ENCODE data around the gene ULK2. TPM values are rescaled to one million over a fixed set of nuclear protein-coding genes. Genes with fewer than 3 reads are reported as not detected.

The ULK2 gene
- total and polyA plus RNA-seq, 2 of the 13 experiments (the other 11 are each of a cell fraction or from before 2014, with no cell fraction given), result 0.01 TPM; not detected in 1

DNA sequence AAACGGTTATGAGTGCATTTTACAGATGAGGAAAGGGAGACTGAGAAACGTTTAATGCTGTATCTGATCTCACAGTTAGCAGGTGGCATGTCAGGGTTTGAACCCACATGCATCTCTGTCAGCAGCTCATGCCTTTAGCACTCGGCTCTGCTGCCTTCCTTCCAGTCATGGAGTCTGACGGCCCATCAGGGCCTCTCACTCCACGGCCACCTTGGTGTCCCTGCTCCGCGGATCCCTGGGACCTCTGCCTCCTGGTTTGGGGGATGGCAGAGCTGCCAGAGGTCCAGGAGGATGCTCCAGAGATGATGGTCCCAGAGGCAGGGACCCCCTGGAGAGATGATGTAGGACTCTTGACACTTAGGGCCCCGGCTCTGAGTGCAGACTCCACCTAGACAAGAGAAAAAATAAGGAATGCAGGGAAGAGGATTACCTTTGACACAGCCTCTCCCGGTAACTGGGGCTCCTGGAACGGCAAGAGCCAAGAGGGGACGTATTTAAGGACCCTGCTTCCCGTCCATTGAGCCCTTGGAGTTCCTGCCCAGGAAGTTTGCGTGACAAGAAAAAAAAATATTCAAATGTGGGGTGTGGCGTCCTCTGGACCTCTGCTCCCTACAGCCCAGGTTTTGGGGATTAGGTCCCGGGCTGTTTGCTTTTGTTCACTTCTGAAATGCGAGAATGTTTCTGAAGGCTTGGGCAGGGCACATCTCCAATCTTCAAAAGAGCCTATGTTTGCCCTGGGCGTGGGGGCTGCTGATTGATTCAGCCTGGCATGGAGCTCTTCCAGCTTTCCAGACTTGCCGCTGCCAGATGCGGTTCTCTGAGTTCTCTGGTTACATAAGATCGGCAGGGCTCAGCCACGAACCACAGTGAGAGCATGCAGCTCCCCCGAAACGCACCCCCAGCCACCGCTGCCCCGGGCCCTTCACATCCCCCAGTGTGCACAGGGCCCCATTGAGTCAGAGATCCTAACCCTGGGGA is 119.6 kb downstream of the ULK2 start, which contains the start of gene ALDH3A1 (continued):
- TF ChIP-seq RFX3 (CRISPR knock-in tag; IDR thresholded peaks at IDR 0.05) (no peak), SOX6 (IDR thresholded peaks at IDR 0.05) (no peak), SOX6 (CRISPR knock-in tag; IDR thresholded peaks at IDR 0.05) (peak; percentile 47; the same call in 1 of the 2 replicates), KLF11 (CRISPR knock-in tag; IDR thresholded peaks at IDR 0.05) (no peak), KLF12 (CRISPR knock-in tag; IDR thresholded peaks at IDR 0.05; ENCODE audit: borderline replicate concordance) (no peak), PITX1 (CRISPR knock-in tag; IDR thresholded peaks at IDR 0.05) (peak; percentile 72; the same call in 1 of the 2 replicates), CEBPG (CRISPR knock-in tag; IDR thresholded peaks at IDR 0.05) (peak; percentile 7; the same call in 1 of the 2 replicates), SP140L (CRISPR knock-in tag; IDR thresholded peaks at IDR 0.05; ENCODE audit: borderline replicate concordance) (no peak), SIX4 (CRISPR knock-in tag; IDR thresholded peaks at IDR 0.05) (peak; percentile 68), SIX1 (CRISPR knock-in tag; IDR thresholded peaks at IDR 0.05; ENCODE audit: borderline replicate concordance) (peak; percentile 83; the same call in 1 of the 2 replicates), GFI1 (CRISPR knock-in tag; IDR thresholded peaks at IDR 0.05; ENCODE audit: borderline replicate concordance) (0 out of 2 replicates have a peak, but pooled peaks have one; percentile 29), TBX2 (CRISPR knock-in tag; IDR thresholded peaks at IDR 0.05; ENCODE audit: borderline replicate concordance) (peak; percentile 63; the same call in 1 of the 2 replicates), FOXJ3 (CRISPR knock-in tag; IDR thresholded peaks at IDR 0.05; ENCODE audit: borderline replicate concordance) (0 out of 2 replicates have a peak, but pooled peaks have one; percentile 28), HNRNPL (IDR thresholded peaks at IDR 0.05; ENCODE audit: low read depth, low read length) (peak; percentile 90), ZNF772 (CRISPR knock-in tag; IDR thresholded peaks at IDR 0.05) (no peak), EP300 (IDR thresholded peaks at IDR 0.05; ENCODE audit: low read depth in 2 of 2, low read length in 2 of 2) (peak in 1 of 2 experiments; percentile 78; a peak in 1 of 4 replicates), EP300 (CRISPR knock-in tag; IDR thresholded peaks at IDR 0.05; ENCODE audit: borderline replicate concordance) (peak; percentile 10; the same call in 1 of the 2 replicates), ZMYM2 (CRISPR knock-in tag; IDR thresholded peaks at IDR 0.05) (no peak), ZNF468 (CRISPR knock-in tag; IDR thresholded peaks at IDR 0.05) (no peak), CBX5 (CRISPR knock-in tag; IDR thresholded peaks at IDR 0.05; ENCODE audit: borderline replicate concordance) (no peak), RORA (CRISPR knock-in tag; IDR thresholded peaks at IDR 0.05) (no peak), CREM (IDR thresholded peaks at IDR 0.05) (peak; percentile 59; the same call in 1 of the 2 replicates), CREM (CRISPR knock-in tag; IDR thresholded peaks at IDR 0.05) (no peak), KLF16 (CRISPR knock-in tag; IDR thresholded peaks at IDR 0.05) (0 out of 4 replicates have a peak, but pooled peaks of 1 of the 2 experiments have one; percentile 32), YEATS4 (CRISPR knock-in tag; IDR thresholded peaks at IDR 0.05; ENCODE audit: borderline replicate concordance) (0 out of 2 replicates have a peak, but pooled peaks have one; percentile 41), RCOR2 (CRISPR knock-in tag; IDR thresholded peaks at IDR 0.05) (0 out of 2 replicates have a peak, but pooled peaks have one; percentile 30)
- TF ChIP-seq, protein P1, sequence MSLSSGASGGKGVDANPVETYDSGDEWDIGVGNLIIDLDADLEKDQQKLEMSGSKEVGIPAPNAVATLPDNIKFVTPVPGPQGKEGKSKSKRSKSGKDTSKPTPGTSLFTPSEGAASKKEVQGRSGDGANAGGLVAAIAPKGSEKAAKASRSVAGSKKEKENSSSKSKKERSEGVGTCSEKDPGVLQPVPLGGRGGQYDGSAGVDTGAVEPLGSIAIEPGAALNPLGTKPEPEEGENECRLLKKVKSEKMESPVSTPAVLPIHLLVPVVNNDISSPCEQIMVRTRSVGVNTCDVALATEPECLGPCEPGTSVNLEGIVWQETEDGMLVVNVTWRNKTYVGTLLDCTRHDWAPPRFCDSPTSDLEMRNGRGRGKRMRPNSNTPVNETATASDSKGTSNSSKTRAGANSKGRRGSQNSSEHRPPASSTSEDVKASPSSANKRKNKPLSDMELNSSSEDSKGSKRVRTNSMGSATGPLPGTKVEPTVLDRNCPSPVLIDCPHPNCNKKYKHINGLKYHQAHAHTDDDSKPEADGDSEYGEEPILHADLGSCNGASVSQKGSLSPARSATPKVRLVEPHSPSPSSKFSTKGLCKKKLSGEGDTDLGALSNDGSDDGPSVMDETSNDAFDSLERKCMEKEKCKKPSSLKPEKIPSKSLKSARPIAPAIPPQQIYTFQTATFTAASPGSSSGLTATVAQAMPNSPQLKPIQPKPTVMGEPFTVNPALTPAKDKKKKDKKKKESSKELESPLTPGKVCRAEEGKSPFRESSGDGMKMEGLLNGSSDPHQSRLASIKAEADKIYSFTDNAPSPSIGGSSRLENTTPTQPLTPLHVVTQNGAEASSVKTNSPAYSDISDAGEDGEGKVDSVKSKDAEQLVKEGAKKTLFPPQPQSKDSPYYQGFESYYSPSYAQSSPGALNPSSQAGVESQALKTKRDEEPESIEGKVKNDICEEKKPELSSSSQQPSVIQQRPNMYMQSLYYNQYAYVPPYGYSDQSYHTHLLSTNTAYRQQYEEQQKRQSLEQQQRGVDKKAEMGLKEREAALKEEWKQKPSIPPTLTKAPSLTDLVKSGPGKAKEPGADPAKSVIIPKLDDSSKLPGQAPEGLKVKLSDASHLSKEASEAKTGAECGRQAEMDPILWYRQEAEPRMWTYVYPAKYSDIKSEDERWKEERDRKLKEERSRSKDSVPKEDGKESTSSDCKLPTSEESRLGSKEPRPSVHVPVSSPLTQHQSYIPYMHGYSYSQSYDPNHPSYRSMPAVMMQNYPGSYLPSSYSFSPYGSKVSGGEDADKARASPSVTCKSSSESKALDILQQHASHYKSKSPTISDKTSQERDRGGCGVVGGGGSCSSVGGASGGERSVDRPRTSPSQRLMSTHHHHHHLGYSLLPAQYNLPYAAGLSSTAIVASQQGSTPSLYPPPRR (CRISPR knock-in tag; IDR thresholded peaks at IDR 0.05; ENCODE audit: borderline replicate concordance), result peak; percentile 22; the same call in 1 of the 2 replicates

Measured in HepG2 (cell line).